ENCODE data around the gene HYAL1.

Gene HYAL1

DNA sequence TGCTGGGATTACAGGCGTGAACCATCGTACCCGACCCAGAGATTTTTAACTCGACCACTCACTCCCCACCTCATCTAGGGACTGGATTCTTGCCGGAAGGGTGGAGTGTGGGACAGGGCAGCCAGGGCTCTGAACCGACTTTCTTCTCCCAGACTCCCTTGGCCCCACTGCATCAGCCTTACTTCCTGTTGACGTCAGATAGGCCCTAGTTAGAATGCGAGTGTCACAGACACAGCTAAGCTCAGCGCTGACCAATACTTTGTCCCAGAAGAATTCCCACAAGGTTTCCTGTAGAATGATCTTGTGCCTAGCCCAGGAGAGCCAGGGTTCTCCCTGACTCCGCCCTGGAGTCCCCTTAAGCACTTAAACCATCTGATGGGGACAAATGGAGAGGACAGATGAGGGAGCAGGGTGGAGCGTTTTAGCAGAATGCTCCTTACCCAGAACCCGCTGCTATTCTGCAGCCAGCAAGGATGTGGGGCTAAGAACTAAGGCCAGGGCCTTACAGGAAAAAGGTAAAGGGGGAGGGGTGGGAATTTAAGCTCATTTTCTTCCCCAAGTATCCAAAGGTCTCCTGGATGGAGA, 30.5 kb upstream of the HYAL1 start:
- no peak overlapping the region for H3K4me2 ChIP-seq (ENCODE audit: low read length, poor library complexity, severe bottlenecking)
- H3K9ac ChIP-seq (ENCODE audit: low read length) = peak overlapping the region; percentile 97
- H3K4ac ChIP-seq (ENCODE audit: low read depth in 1 of 2, low read length in 2 of 2) = peak overlapping the region in 1 of 2 experiments; percentile 8
- H3K4me3 ChIP-seq (ENCODE audit: insufficient read depth in 1 of 2, low read depth in 1 of 2, low read length in 2 of 2) = peak overlapping the region in 1 of 2 experiments; percentile 40
- H2BK5ac ChIP-seq (ENCODE audit: low read depth, low read length, poor library complexity, severe bottlenecking) = no peak overlapping the region
- H3K36me3 ChIP-seq (ENCODE audit: control insufficient read depth in 1 of 2, insufficient read depth in 2 of 2, low read depth in 1 of 2, low read length in 2 of 2) = peaks cover 33 to 41% of the 10 kb centered on the region in 2 experiments
- H2AK5ac ChIP-seq (ENCODE audit: low read length, severe bottlenecking) = no peak overlapping the region
- H3K27me3 ChIP-seq (ENCODE audit: control insufficient read depth in 1 of 2, insufficient read depth in 1 of 2, low read length in 2 of 2) = no peaks in the 10 kb centered on the region
- no peak overlapping the region for H2BK15ac ChIP-seq (ENCODE audit: low read depth, poor library complexity, severe bottlenecking)
- no peak overlapping the region for H3K18ac ChIP-seq (ENCODE audit: low read depth in 1 of 2, low read length in 2 of 2)
- H3K9me3 ChIP-seq (ENCODE audit: control insufficient read depth, low read length) = no peaks in the 10 kb centered on the region
- H4K91ac ChIP-seq (ENCODE audit: low read length) = no peak overlapping the region
- H4K8ac ChIP-seq (ENCODE audit: low read length) = peak overlapping the region; percentile 29
- no peak overlapping the region for H3K14ac ChIP-seq (ENCODE audit: low read length in 2 of 2)
- H2AFZ ChIP-seq (ENCODE audit: low read depth, low read length) = no peak overlapping the region
- H3K23ac ChIP-seq (ENCODE audit: low read length in 2 of 2) = no peak overlapping the region
- peaks cover 26% of the 10 kb centered on the region for H3K4me1 ChIP-seq (ENCODE audit: control insufficient read depth, insufficient read depth, low read depth, low read length)
- DNase-seq = peak; percentile 86
- no peak overlapping the region for H3K27ac ChIP-seq (ENCODE audit: low read length, poor library complexity, severe bottlenecking)
- peaks cover 24% of the 10 kb centered on the region for H3K79me1 ChIP-seq (replicated peaks; ENCODE audit: low read length, poor library complexity, severe bottlenecking)
- 71% methylated on average over 12 of the region's 12 CpGs for WGBS
- H2BK12ac ChIP-seq (ENCODE audit: low read length in 2 of 2) = no peak overlapping the region
- H2BK120ac ChIP-seq (ENCODE audit: low read depth, low read length) = no peak overlapping the region

DNA sequence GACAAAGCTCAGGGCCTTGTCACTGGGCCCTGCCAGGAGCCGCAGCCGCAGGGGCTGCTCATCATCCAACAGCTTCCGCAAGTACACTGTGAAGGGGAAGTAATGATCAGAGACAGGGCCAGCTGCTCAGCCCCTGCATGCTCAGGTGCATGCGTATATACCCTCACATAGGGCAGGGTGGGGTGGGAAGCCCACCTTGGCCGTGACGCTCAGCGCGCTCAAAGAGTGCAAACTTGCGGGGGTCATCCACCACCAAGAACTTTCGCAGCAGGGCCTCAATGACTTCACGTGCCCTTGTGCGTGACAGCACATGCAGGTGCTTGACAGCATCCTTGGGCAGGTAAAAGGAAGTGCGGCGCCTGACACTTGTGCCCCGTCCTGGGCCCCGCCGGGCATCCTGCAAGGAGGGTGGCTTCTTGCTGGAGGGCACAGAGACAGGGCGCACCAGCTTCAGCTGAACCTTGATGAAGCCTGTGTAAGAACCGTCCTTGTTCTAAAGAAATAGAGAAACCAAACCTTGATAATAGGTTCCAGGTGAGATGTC, 28.1 kb upstream of the HYAL1 start:
- no peak overlapping the region for H3K23ac ChIP-seq (ENCODE audit: low read length in 2 of 2)
- H3K79me1 ChIP-seq (replicated peaks; ENCODE audit: low read length, poor library complexity, severe bottlenecking) = peaks cover 24% of the 10 kb centered on the region
- no peak overlapping the region for H2BK15ac ChIP-seq (ENCODE audit: low read depth, poor library complexity, severe bottlenecking)
- H3K9me3 ChIP-seq (ENCODE audit: control insufficient read depth, low read length) = no peaks in the 10 kb centered on the region
- peak overlapping the region; percentile 21 for H4K91ac ChIP-seq (ENCODE audit: low read length)
- no peak overlapping the region for H3K27ac ChIP-seq (ENCODE audit: low read length, poor library complexity, severe bottlenecking)
- no peak overlapping the region for H4K8ac ChIP-seq (ENCODE audit: low read length)
- no peak overlapping the region for H3K4me3 ChIP-seq (ENCODE audit: insufficient read depth in 1 of 2, low read depth in 1 of 2, low read length in 2 of 2)
- H2AFZ ChIP-seq (ENCODE audit: low read depth, low read length) = no peak overlapping the region
- H3K4ac ChIP-seq (ENCODE audit: low read depth in 1 of 2, low read length in 2 of 2) = no peak overlapping the region
- H2BK12ac ChIP-seq (ENCODE audit: low read length in 2 of 2) = no peak overlapping the region
- H2BK120ac ChIP-seq (ENCODE audit: low read depth, low read length) = no peak overlapping the region
- peaks cover 26% of the 10 kb centered on the region for H3K4me1 ChIP-seq (ENCODE audit: control insufficient read depth, insufficient read depth, low read depth, low read length)
- H3K27me3 ChIP-seq (ENCODE audit: control insufficient read depth in 1 of 2, insufficient read depth in 1 of 2, low read length in 2 of 2) = no peaks in the 10 kb centered on the region
- H2AK5ac ChIP-seq (ENCODE audit: low read length, severe bottlenecking) = no peak overlapping the region
- no peak overlapping the region for H3K14ac ChIP-seq (ENCODE audit: low read length in 2 of 2)
- 96% methylated on average over 19 of the region's 19 CpGs for whole genome bisulfite sequencing
- H3K4me2 ChIP-seq (ENCODE audit: low read length, poor library complexity, severe bottlenecking) = no peak overlapping the region
- no peak overlapping the region for H3K9ac ChIP-seq (ENCODE audit: low read length)
- DNase-seq = no peak
- H3K36me3 ChIP-seq (ENCODE audit: control insufficient read depth in 1 of 2, insufficient read depth in 2 of 2, low read depth in 1 of 2, low read length in 2 of 2) = peaks cover 33 to 44% of the 10 kb centered on the region in 2 experiments
- H3K18ac ChIP-seq (ENCODE audit: low read depth in 1 of 2, low read length in 2 of 2) = no peak overlapping the region
- no peak overlapping the region for H2BK5ac ChIP-seq (ENCODE audit: low read depth, low read length, poor library complexity, severe bottlenecking)

GRCh38 chr3:50330330-50330729, 27.0 kb upstream of the HYAL1 start:
- Histone ChIP-seq H3K9me3 (ENCODE audit: control insufficient read depth, low read length) (no peaks in the 10 kb centered on the region), H3K23ac (ENCODE audit: low read length in 2 of 2) (no peak overlapping the region), H2AK5ac (ENCODE audit: low read length, severe bottlenecking) (no peak overlapping the region), H3K18ac (ENCODE audit: low read depth in 1 of 2, low read length in 2 of 2) (no peak overlapping the region), H3K27ac (ENCODE audit: low read length, poor library complexity, severe bottlenecking) (no peak overlapping the region), H3K14ac (ENCODE audit: low read length in 2 of 2) (no peak overlapping the region), H3K4ac (ENCODE audit: low read depth in 1 of 2, low read length in 2 of 2) (no peak overlapping the region), H3K4me3 (ENCODE audit: insufficient read depth in 1 of 2, low read depth in 1 of 2, low read length in 2 of 2) (no peak overlapping the region), H2BK12ac (ENCODE audit: low read length in 2 of 2) (no peak overlapping the region), H3K4me2 (ENCODE audit: low read length, poor library complexity, severe bottlenecking) (no peak overlapping the region), H3K27me3 (ENCODE audit: control insufficient read depth in 1 of 2, insufficient read depth in 1 of 2, low read length in 2 of 2) (no peaks in the 10 kb centered on the region), H3K9ac (ENCODE audit: low read length) (no peak overlapping the region), H4K91ac (ENCODE audit: low read length) (no peak overlapping the region), H3K4me1 (ENCODE audit: control insufficient read depth, insufficient read depth, low read depth, low read length) (peaks cover 19% of the 10 kb centered on the region), H3K36me3 (ENCODE audit: control insufficient read depth in 1 of 2, insufficient read depth in 2 of 2, low read depth in 1 of 2, low read length in 2 of 2) (peaks cover 43 to 55% of the 10 kb centered on the region in 2 experiments), H3K79me1 (replicated peaks; ENCODE audit: low read length, poor library complexity, severe bottlenecking) (peaks cover 26% of the 10 kb centered on the region), H4K8ac (ENCODE audit: low read length) (no peak overlapping the region), H2BK5ac (ENCODE audit: low read depth, low read length, poor library complexity, severe bottlenecking) (no peak overlapping the region), H2BK120ac (ENCODE audit: low read depth, low read length) (no peak overlapping the region), H2AFZ (ENCODE audit: low read depth, low read length) (no peak overlapping the region), H2BK15ac (ENCODE audit: low read depth, poor library complexity, severe bottlenecking) (no peak overlapping the region)
- 98% methylated on average over 10 of the region's 10 CpGs for WGBS
- DNase-seq = no peak

DNA sequence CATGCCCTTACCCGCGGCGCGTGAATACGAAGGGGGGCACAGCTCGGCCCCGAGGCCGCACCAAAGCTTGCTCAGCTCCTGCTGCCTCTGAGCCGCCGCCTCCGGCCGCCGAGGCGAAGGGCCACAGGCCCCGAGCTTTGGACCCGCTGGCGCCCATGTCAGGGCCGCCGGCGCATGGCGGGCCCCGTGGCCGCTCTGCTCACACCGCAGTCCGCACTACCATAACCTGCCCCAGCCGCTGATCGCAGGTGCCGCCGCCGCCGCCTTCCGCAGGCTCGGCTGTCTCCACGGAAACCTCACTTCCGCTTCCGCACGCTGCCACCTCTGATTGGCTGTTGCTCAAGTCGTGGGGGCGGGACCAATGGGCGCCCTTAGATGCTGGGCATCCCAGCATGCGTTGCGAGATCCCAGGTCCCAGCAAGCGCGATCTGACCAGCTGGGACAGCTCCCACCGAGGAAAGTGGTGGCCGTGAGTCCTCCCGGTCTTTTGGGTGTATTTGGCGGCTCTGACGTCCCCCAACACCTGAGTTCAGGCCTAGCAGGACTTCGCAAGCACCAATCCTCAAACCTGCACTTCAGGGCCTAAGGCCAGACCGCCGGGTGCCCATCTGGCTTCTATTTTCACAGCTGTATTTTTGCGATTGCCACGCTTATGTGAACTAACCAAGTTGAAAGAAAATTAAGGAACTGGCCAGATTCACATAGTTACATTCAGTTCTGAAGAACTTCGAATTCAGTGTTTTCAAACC, 24.7 kb upstream of the HYAL1 start, which contains the start of gene TUSC2:
TUSC2 (minus strand) TSS at position 281 of the 749 bp plus-strand sequence; CDS start at position 157, 124 bp downstream.
- peak within 1 kb of the TSS; percentile 80 for H3K27ac ChIP-seq (ENCODE audit: low read length, poor library complexity, severe bottlenecking)
- no peak within 1 kb of the TSS for H4K91ac ChIP-seq (ENCODE audit: low read length)
- no peak within 1 kb of the TSS for H3K18ac ChIP-seq (ENCODE audit: low read depth in 1 of 2, low read length in 2 of 2)
- peak within 1 kb of the TSS; percentile 82 for H3K4me2 ChIP-seq (ENCODE audit: low read length, poor library complexity, severe bottlenecking)
- H2AFZ ChIP-seq (ENCODE audit: low read depth, low read length) = peak within 1 kb of the TSS; percentile 55
- H4K8ac ChIP-seq (ENCODE audit: low read length) = peak within 1 kb of the TSS; percentile 64
- H3K27me3 ChIP-seq (ENCODE audit: control insufficient read depth in 1 of 2, insufficient read depth in 1 of 2, low read length in 2 of 2) = no peaks in the 10 kb centered on the region
- no peaks in the 10 kb centered on the region for H3K9me3 ChIP-seq (ENCODE audit: control insufficient read depth, low read length)
- peak; percentile 97 for DNase-seq
- H2BK12ac ChIP-seq (ENCODE audit: low read length in 2 of 2) = no peak within 1 kb of the TSS
- H3K4me3 ChIP-seq (ENCODE audit: insufficient read depth in 1 of 2, low read depth in 1 of 2, low read length in 2 of 2) = peak within 1 kb of the TSS; percentile 84 to 94
- H2AK5ac ChIP-seq (ENCODE audit: low read length, severe bottlenecking) = no peak within 1 kb of the TSS
- no peak within 1 kb of the TSS for H2BK15ac ChIP-seq (ENCODE audit: low read depth, poor library complexity, severe bottlenecking)
- H3K23ac ChIP-seq (ENCODE audit: low read length in 2 of 2) = no peak within 1 kb of the TSS
- peak within 1 kb of the TSS in 1 of 2 experiments; percentile 71 for H3K14ac ChIP-seq (ENCODE audit: low read length in 2 of 2)
- 6% methylated on average over 55 of the region's 55 CpGs for WGBS
- peak within 1 kb of the TSS; percentile 96 for H3K9ac ChIP-seq (ENCODE audit: low read length)
- peaks cover 32% of the 10 kb centered on the region for H3K79me1 ChIP-seq (replicated peaks; ENCODE audit: low read length, poor library complexity, severe bottlenecking)
- no peak within 1 kb of the TSS for H2BK120ac ChIP-seq (ENCODE audit: low read depth, low read length)
- peaks cover 50 to 63% of the 10 kb centered on the region in 2 experiments for H3K36me3 ChIP-seq (ENCODE audit: control insufficient read depth in 1 of 2, insufficient read depth in 2 of 2, low read depth in 1 of 2, low read length in 2 of 2)
- peaks cover 13% of the 10 kb centered on the region for H3K4me1 ChIP-seq (ENCODE audit: control insufficient read depth, insufficient read depth, low read depth, low read length)
- peak within 1 kb of the TSS; percentile 38 to 70 for H3K4ac ChIP-seq (ENCODE audit: low read depth in 1 of 2, low read length in 2 of 2)
- no peak within 1 kb of the TSS for H2BK5ac ChIP-seq (ENCODE audit: low read depth, low read length, poor library complexity, severe bottlenecking)
